ENCODE data around the gene KIF26B. TPM values are rescaled to one million over a fixed set of nuclear protein-coding genes. Genes with fewer than 3 reads are reported as not detected.

Gene KIF26B
- total and polyA plus RNA-seq, 8 donors, result 0.15 to 3.2 (median 0.89) TPM; not detected in 1

DNA sequence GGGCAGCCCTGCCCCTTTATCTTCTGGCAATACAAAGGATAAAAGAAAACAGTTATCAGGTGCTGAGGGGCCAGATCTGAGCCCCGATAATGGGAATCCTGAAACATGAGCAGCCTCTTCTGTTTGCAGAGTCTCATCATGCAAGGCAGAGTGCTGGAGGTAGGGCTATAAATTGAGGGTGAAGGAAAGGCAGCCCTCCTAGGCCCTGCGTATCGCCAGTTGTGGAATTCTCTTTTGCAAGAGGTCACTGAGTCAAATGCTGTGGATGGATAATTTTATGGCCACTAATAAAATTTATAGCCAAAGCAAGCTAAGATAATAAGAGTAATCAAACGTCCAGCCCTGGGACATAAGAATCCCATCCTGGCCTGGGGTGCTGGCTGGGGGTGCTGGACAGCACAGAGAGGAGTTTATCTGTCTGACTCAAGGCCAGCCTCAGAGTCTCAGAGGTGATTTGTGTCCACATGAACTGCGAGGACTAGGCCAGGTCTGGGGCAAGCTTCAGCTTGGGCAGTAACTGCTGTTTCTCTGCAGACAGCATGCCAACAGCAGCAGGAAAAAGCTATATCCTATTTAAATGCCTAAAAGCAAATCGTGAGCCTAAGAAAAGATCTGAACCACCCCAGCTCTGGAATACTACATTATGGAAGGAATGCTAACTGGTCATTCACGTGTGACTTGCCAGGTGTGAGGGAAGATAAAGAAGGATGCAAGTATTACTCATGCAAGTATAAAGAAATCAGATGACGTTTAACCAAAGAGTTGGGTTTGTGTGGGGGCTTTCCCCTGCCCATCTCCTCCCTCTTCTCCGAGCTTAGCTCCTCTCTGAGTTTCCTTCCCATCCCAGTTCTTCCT, 254.8 kb downstream of the KIF26B start:
- intact Hi-C loops (cut with DNase I; ENCODE audit: low total_unique reads), result no loop called here
- WGBS, 5 donors, result 71 to 82% (median 78%) methylated on average over 9 of the region's 9 CpGs
- Histone ChIP-seq H3K9me3 (no peaks in the 10 kb centered on the region), H3K27me3 (no peaks in the 10 kb centered on the region), H3K4me1 (no peaks in the 10 kb centered on the region), H3K36me3 (no peaks in the 10 kb centered on the region), H3K4me3 (no peak overlapping the region), H3K27ac (no peak overlapping the region)
- no peak for TF ChIP-seq POLR2A (IDR thresholded peaks at IDR 0.05)
- TF ChIP-seq POLR2AphosphoS5 (IDR thresholded peaks at IDR 0.05), result no peak
- TF ChIP-seq EP300 (IDR thresholded peaks at IDR 0.05), result no peak
- TF ChIP-seq, protein P1, sequence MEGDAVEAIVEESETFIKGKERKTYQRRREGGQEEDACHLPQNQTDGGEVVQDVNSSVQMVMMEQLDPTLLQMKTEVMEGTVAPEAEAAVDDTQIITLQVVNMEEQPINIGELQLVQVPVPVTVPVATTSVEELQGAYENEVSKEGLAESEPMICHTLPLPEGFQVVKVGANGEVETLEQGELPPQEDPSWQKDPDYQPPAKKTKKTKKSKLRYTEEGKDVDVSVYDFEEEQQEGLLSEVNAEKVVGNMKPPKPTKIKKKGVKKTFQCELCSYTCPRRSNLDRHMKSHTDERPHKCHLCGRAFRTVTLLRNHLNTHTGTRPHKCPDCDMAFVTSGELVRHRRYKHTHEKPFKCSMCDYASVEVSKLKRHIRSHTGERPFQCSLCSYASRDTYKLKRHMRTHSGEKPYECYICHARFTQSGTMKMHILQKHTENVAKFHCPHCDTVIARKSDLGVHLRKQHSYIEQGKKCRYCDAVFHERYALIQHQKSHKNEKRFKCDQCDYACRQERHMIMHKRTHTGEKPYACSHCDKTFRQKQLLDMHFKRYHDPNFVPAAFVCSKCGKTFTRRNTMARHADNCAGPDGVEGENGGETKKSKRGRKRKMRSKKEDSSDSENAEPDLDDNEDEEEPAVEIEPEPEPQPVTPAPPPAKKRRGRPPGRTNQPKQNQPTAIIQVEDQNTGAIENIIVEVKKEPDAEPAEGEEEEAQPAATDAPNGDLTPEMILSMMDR (IDR thresholded peaks at IDR 0.05), result no peak
- no peak for DNase-seq

DNA sequence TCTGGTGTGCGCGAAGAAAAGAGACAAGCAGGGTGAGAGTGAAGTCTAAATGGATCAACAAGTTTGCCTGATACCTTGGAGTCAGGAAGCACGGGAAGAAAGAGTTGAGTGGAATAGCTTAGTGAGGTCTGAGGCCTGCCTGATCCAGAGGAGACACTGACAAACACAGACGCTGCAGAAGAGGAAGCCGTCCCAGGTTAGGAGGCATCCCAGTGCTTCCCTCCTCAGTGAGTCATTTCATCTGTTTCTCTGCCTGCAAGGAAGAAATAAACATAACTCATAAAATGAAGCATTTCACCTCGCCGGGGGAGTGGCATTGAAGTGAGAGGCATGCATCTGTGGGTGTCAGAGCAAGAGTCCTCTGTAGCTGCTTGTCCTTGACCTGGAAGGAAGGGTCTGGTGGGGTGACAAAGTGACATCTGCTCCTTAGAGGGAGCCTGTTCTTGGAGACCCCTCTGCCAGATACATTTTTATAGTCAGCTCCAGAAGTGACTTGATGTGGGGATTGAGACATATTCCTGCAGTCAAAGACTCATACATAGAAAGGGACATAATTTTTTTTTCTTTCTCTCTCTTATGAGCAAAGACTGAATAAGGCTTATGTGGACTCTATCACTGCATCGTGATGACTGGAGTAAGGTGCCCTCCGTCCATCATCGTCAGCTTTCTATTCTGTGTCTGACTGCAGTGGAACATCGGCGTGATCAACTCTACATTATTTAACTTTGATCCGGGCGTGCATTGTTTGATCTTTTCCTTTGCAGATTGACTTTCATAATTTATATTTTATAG, 256.7 kb downstream of the KIF26B start:
- TF ChIP-seq POLR2A (IDR thresholded peaks at IDR 0.05) (no peak), EP300 (IDR thresholded peaks at IDR 0.05) (no peak), POLR2AphosphoS5 (IDR thresholded peaks at IDR 0.05) (no peak)
- TF ChIP-seq, protein P1 (IDR thresholded peaks at IDR 0.05), result no peak
- Histone ChIP-seq H3K36me3 (no peaks in the 10 kb centered on the region), H3K4me3 (no peak overlapping the region), H3K9me3 (no peaks in the 10 kb centered on the region), H3K27ac (no peak overlapping the region), H3K4me1 (no peaks in the 10 kb centered on the region), H3K27me3 (no peaks in the 10 kb centered on the region)
- DNase-seq, result no peak
- WGBS, 5 donors, result 71 to 87% (median 79%) methylated on average over 13 to 14 of the region's 14 CpGs
- intact Hi-C loops (cut with DNase I; ENCODE audit: low total_unique reads), result no loop called here

DNA sequence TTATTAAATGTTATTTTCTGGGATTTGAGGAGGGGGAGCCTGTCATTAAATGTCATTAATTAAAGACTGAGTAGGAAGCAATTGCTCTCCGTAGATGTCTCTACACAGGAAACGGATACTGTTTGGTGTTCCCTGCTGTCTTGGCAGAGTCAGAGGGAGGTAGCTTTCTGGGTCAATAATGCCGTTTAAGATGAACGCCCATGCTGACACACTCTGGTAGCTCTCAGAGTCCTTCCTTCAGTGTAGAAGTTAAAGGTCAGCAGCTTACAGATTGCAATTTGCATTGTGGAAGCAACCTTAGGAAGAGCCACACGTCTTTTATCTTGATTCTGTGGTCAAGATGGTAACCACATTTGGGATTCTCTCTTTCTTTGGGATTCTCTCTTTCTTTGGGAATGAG, 257.5 kb downstream of the KIF26B start:
- intact Hi-C loops (cut with DNase I; ENCODE audit: low total_unique reads), result no loop called here
- WGBS, 5 donors, result 66 to 82% (median 79%) methylated on average over 5 of the region's 5 CpGs
- no peaks in the 10 kb centered on the region for H3K4me1 ChIP-seq

DNA sequence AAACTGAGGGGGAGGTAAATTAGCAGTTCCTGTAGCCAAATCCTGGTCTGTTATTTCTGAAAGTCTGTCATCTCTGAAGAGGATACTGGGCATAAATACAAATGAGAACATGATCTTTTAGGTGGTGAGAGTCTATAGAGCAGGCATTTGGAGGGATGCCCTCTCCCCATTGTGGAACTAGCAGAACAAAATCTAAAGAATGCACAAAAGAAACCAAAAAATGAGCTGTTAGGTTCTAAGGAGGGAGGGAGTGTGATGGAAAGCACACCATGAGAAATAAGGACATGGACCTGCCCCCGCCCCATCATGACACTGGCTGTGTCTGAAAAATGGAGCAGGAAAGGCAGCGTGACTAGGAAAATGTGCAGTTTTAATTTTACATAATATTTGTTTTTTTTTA, 262.0 kb downstream of the KIF26B start:
- Histone ChIP-seq H3K4me3 (no peak overlapping the region), H3K4me1 (no peaks in the 10 kb centered on the region), H3K27ac (no peak overlapping the region), H3K27me3 (no peaks in the 10 kb centered on the region), H3K36me3 (no peaks in the 10 kb centered on the region), H3K9me3 (no peaks in the 10 kb centered on the region)
- 83 to 97% (median 92%) methylated on average over 2 of the region's 2 CpGs for WGBS, 5 donors
- intact Hi-C loops (cut with DNase I; ENCODE audit: low total_unique reads), result no loop called here
- no peak for DNase-seq
- TF ChIP-seq, protein P1 (IDR thresholded peaks at IDR 0.05), result no peak
- no peak for TF ChIP-seq POLR2A (IDR thresholded peaks at IDR 0.05)
- TF ChIP-seq POLR2AphosphoS5 (IDR thresholded peaks at IDR 0.05), result no peak
- no peak for TF ChIP-seq EP300 (IDR thresholded peaks at IDR 0.05)

More for the DNA sequence above, 257.5 kb downstream of the KIF26B start:
- DNase-seq, result no peak
- Histone ChIP-seq H3K27me3 (no peaks in the 10 kb centered on the region), H3K9me3 (no peaks in the 10 kb centered on the region), H3K27ac (no peak overlapping the region), H3K4me3 (no peak overlapping the region), H3K36me3 (no peaks in the 10 kb centered on the region)
- no peak for TF ChIP-seq EP300 (IDR thresholded peaks at IDR 0.05)
- TF ChIP-seq POLR2A (IDR thresholded peaks at IDR 0.05), result no peak

All from stomach (tissue), 9 donors.